HepG2 (cell line): ENCODE measurements around the gene PSMC1. TPM values are rescaled to one million over a fixed set of nuclear protein-coding genes. Genes with fewer than 3 reads are reported as not detected.

ENCODE experiments used
- ATAC-seq: fragments of 200-7000 bp; cut with Tn5 transposase; 3 replicates; pipeline ENCODE4 v1.9.1; 2020; ENCODE audit warnings: mild to moderate bottlenecking, moderate library complexity
- BruUV-seq: library from RNA; stranded (reverse); fragments of 400-500 nt; replicated peaks from 2 replicates; lab custom pipeline; 2021; lab: Mats Ljungman, UMichigan
- CTCF ChIA-PET: fragments of 300-600 bp; formaldehyde crosslinking; extraction: SDS; loops from one replicate; lab custom pipeline; 2021; ENCODE audit warnings: low total read pairs, inconsistent platforms, low intra/inter-chr PET ratio; lab: Yijun Ruan, JAX
- POLR2A ChIA-PET: fragments of 350-600 bp; sonication (Branson Sonifier 250); formaldehyde crosslinking; loops from one replicate; lab custom pipeline; 2020; ENCODE audit warnings: antibody characterized with exemption, inconsistent platforms; lab: Yijun Ruan, JAX
- DNase-seq: peaks from one replicate; pipeline ENCODE4 v3.0.0-alpha.2; 2015; ENCODE audit warnings: low spot score
- FAIRE-seq: peaks from 3 replicates; lab custom pipeline; 2011; peaks lifted over from hg19 to GRCh38; lab: Jason Lieb, UNC
- H2AFZ ChIP-seq: one replicate; pipeline ENCODE4 v1.6.1; 2011; ENCODE audit warnings: low read length, inconsistent platforms
- H3K27ac ChIP-seq: fragments of 300-600 bp; 3 replicates; pipeline ENCODE4 v1.8.0; 2011; ENCODE audit warnings: mixed run types, mild to moderate bottlenecking, mixed read lengths, low read length, inconsistent platforms; ENCODE audit not compliant: insufficient read depth; ENCODE audit errors: extremely low read length
- H3K27me3 ChIP-seq, 2 experiments: fragments of 200-600 bp in 1 of 2; 2 replicates in 1 of 2; 3 replicates in 1 of 2; pipeline versions ENCODE4 v1.6.0 to v1.8.0; 2011; ENCODE audit warnings: low read length in 2 of 2, mild to moderate bottlenecking in 2 of 2, moderate library complexity in 2 of 2, inconsistent platforms in 1 of 2; ENCODE audit not compliant: insufficient read depth in 2 of 2, control insufficient read depth in 1 of 2
- H3K36me3 ChIP-seq, 2 experiments: fragments of 200-600 bp in 1 of 2; replicated peaks in 1 of 2; 2 replicates in 1 of 2; 3 replicates in 1 of 2; pipeline versions ENCODE4 v1.5.1 to v1.8.0; 2011; ENCODE audit warnings: low read length in 2 of 2, inconsistent platforms in 1 of 2; ENCODE audit not compliant: insufficient read depth in 2 of 2, control insufficient read depth in 1 of 2
- H3K4me1 ChIP-seq: 2 replicates; pipeline ENCODE4 v1.5.1; 2012; ENCODE audit warnings: low read length, inconsistent platforms; ENCODE audit not compliant: insufficient read depth
- H3K4me2 ChIP-seq: 2 replicates; pipeline ENCODE4 v1.6.0; 2011; ENCODE audit warnings: low read depth, low read length, inconsistent platforms
- H3K4me3 ChIP-seq, 3 experiments: fragments of 200-600 bp in 1 of 3; sonication (generic), shearing (Covaris generic) in 1 of 3; replicated peaks in 1 of 3; 2 replicates each; pipeline ENCODE4 v1.5.1; 2011 to 2016; ENCODE audit warnings: low read length in 3 of 3, inconsistent platforms in 2 of 3, low read depth in 2 of 3, mild to moderate bottlenecking in 2 of 3, control low read depth in 1 of 3, mixed read lengths in 1 of 3; ENCODE audit not compliant: insufficient read depth in 1 of 3
- H3K79me2 ChIP-seq: one replicate; pipeline ENCODE4 v1.6.1; 2011; ENCODE audit warnings: low read length, inconsistent platforms; ENCODE audit not compliant: insufficient read depth
- H3K9ac ChIP-seq: 2 replicates; pipeline ENCODE4 v1.6.0; 2011; ENCODE audit warnings: mild to moderate bottlenecking, low read depth, low read length, inconsistent platforms; ENCODE audit not compliant: insufficient read depth
- H3K9me3 ChIP-seq: 2 replicates; pipeline ENCODE4 v1.5.1; 2012; ENCODE audit warnings: mild to moderate bottlenecking, low read length
- H4K20me1 ChIP-seq: 2 replicates; pipeline ENCODE4 v1.6.0; 2011; ENCODE audit warnings: inconsistent platforms, mild to moderate bottlenecking, low read length, moderate library complexity; ENCODE audit not compliant: insufficient read depth
- GPBP1L1 ChIP-seq: sonication (generic); formaldehyde crosslinking; IDR thresholded peaks from 2 replicates; pipeline ENCODE4 v1.5.0; 2020; ENCODE audit warnings: mild to moderate bottlenecking, missing genetic modification reagents
- MYPOP ChIP-seq: sonication (generic); formaldehyde crosslinking; IDR thresholded peaks from 2 replicates; pipeline ENCODE4 v1.8.1; 2023; ENCODE audit warnings: mild to moderate bottlenecking, moderate library complexity, missing genetic modification reagents
- NCOR1 ChIP-seq: fragments of 200-600 bp; sonication (generic); IDR thresholded peaks from 2 replicates; pipeline ENCODE4 v1.7.0; 2017; ENCODE audit warnings: antibody characterized with exemption, low read length, borderline replicate concordance
- NFE2 ChIP-seq: sonication (generic); formaldehyde crosslinking; IDR thresholded peaks from 2 replicates; pipeline ENCODE4 v1.4.0; 2020; ENCODE audit warnings: missing genetic modification reagents
- NPAS2 ChIP-seq: sonication (generic); formaldehyde crosslinking; IDR thresholded peaks from 2 replicates; pipeline ENCODE4 v1.8.0; 2022; ENCODE audit warnings: mild to moderate bottlenecking, missing genetic modification reagents, borderline replicate concordance
- SMYD3 ChIP-seq: sonication (generic); formaldehyde crosslinking; IDR thresholded peaks from 2 replicates; pipeline ENCODE4 v1.8.1; 2023; ENCODE audit warnings: mild to moderate bottlenecking, missing genetic modification reagents
- ZBTB49 ChIP-seq: sonication (generic); formaldehyde crosslinking; IDR thresholded peaks from 2 replicates; pipeline ENCODE4 v1.4.0; 2020; ENCODE audit warnings: missing genetic modification reagents, borderline replicate concordance
- ZNF235 ChIP-seq: sonication (generic); formaldehyde crosslinking; IDR thresholded peaks from 2 replicates; pipeline ENCODE4 v1.8.1; 2023; ENCODE audit warnings: mild to moderate bottlenecking, missing genetic modification reagents, borderline replicate concordance
- ZNF3 ChIP-seq: IDR thresholded peaks from 2 replicates; pipeline ENCODE4 v1.7.0; 2017; ENCODE audit warnings: inconsistent platforms
- ZNF331 ChIP-seq: sonication (generic); formaldehyde crosslinking; IDR thresholded peaks from 2 replicates; pipeline ENCODE4 v1.4.0; 2020; ENCODE audit warnings: missing genetic modification reagents
- ZNF431 ChIP-seq: sonication (generic); formaldehyde crosslinking; IDR thresholded peaks from 2 replicates; pipeline ENCODE4 v1.9.0; 2022; ENCODE audit warnings: missing genetic modification reagents, low read depth, mild to moderate bottlenecking, borderline replicate concordance
- ZNF788 ChIP-seq: sonication (generic); formaldehyde crosslinking; IDR thresholded peaks from 2 replicates; pipeline ENCODE4 v1.5.0; 2020; ENCODE audit warnings: mild to moderate bottlenecking, missing genetic modification reagents, borderline replicate concordance
- WGBS: methylation state at CpG from one replicate; pipeline ENCODE4 v1.1.6; 2017; ENCODE audit warnings: low lambda C conversion rate; 5-methylcytosine and 5-hydroxymethylcytosine counted together
- in situ Hi-C: cut with HindIII; loops from 2 replicates; pipeline ENCODE4 v1.10.0; 2017; ENCODE audit warnings: low pct_unique_long_range_greater_than_20kb; ENCODE audit not compliant: extremely low pct_ligation_motif_present
- intact Hi-C: fragments of 100-400 bp; cut with micrococcal nuclease; formaldehyde crosslinking; loops from one replicate; pipeline ENCODE4 v1.10.0; 2022; ENCODE audit not compliant: unreplicated experiment
- polyA plus RNA-seq, 8 experiments: library from polyadenylated mRNA; depleted of rRNA in 3 of 8; stranded (reverse) in 7 of 8; unstranded in 1 of 8; fragments of >200 nt; fragmentation: Illumina TruSeq in 4 of 8; extraction: Trizol in 4 of 8; gene quantifications; 2 replicates each; pipeline versions ENCODE4 v1.2.1 to v1.2.3, GENCODE V29; 2011 to 2016; ENCODE audit warnings: low read depth in 4 of 8, missing spikeins in 1 of 8, mixed read lengths in 1 of 8; ENCODE audit not compliant: insufficient read depth in 1 of 8
- total RNA-seq, 5 experiments: library from RNA; depleted of rRNA; stranded (reverse); fragments of >200 nt; fragmentation: Illumina TruSeq; extraction: Trizol; gene quantifications; 2 replicates each; pipeline ENCODE4 v1.2.3, GENCODE V29; 2016; ENCODE audit warnings: low read depth in 1 of 5

Gene PSMC1
- total and polyA plus RNA-seq, 2 of the 13 experiments (the other 11 are each of a cell fraction or from before 2014, with no cell fraction given): 48.6 to 167 TPM

GRCh38 chr14:90239139-90239538 lies 17.2 kb upstream of the PSMC1 start:
- no peak overlapping the region for H3K9ac ChIP-seq
- H3K27ac ChIP-seq: no peak overlapping the region
- peaks cover 5% of the 10 kb centered on the region; the same call in 1 of the 2 replicates for H3K4me1 ChIP-seq
- no peaks in the 10 kb centered on the region for H3K79me2 ChIP-seq
- peaks cover 36% of the 10 kb centered on the region for H3K9me3 ChIP-seq
- intact Hi-C loops (loop anchor here (5.0 kb wide), 1 partner anchor 127 kb away; no protein-coding TSS in a partner anchor), in situ Hi-C loops (loop anchor here (25.0 kb wide), 1 partner anchor 277 kb away; the partner anchor contains the start of genes EFCAB11 and TDP1)
- TF ChIP-seq NPAS2 (CRISPR knock-in tag) (no peak), NCOR1 (peak; percentile 45; the same call in 1 of the 2 replicates)
- 67% methylated on average over 3 of the region's 3 CpGs for WGBS
- H4K20me1 ChIP-seq: no peaks in the 10 kb centered on the region
- no peaks in the 10 kb centered on the region for H3K36me3 ChIP-seq
- no peak overlapping the region for H2AFZ ChIP-seq
- no TSS peak for BruUV-seq
- no peak overlapping the region for H3K4me2 ChIP-seq
- H3K27me3 ChIP-seq: peaks cover 0 to 6% of the 10 kb centered on the region in 2 experiments; a peak in 1 of 5 replicates
- H3K4me3 ChIP-seq: no peak overlapping the region
- POLR2A ChIA-PET: no interaction called here
- no peak for FAIRE-seq
- DNase-seq: no peak
- ATAC-seq: no peak
- CTCF ChIA-PET: no interaction called here

- FAIRE-seq: no peak
- H2AFZ ChIP-seq: no peak overlapping the region
- TF ChIP-seq ZNF235: no peak
- TF ChIP-seq NCOR1: no peak
- TF ChIP-seq GPBP1L1: no peak
- no peak for TF ChIP-seq MYPOP
- TF ChIP-seq NFE2 (CRISPR knock-in tag): no peak
- TF ChIP-seq SMYD3 (CRISPR knock-in tag): no peak
- no peak for TF ChIP-seq ZNF431 (CRISPR knock-in tag)
- no peak for TF ChIP-seq ZNF3 (CRISPR knock-in tag)
- no peak for TF ChIP-seq ZNF788
- no peak for TF ChIP-seq ZBTB49 (CRISPR knock-in tag)
- no peak for TF ChIP-seq ZNF331 (CRISPR knock-in tag)
- TF ChIP-seq, all 625 proteins: peak for 0
- no peaks in the 10 kb centered on the region for H3K36me3 ChIP-seq
- H3K4me1 ChIP-seq: no peaks in the 10 kb centered on the region
- no peak overlapping the region for H3K27ac ChIP-seq
- no peak overlapping the region for H3K9ac ChIP-seq
- no peaks in the 10 kb centered on the region for H4K20me1 ChIP-seq
- no peak for ATAC-seq
- DNase-seq: no peak
- H3K9me3 ChIP-seq: peaks cover 36% of the 10 kb centered on the region
- ChIA-PET POLR2A (no interaction called here), CTCF (no interaction called here)
- no TSS peak for BruUV-seq
- intact Hi-C loops: no loop called here
- no peaks in the 10 kb centered on the region for H3K79me2 ChIP-seq
- H3K4me2 ChIP-seq: no peak overlapping the region
- in situ Hi-C loops: loop anchor here (25.0 kb wide), 1 partner anchor 280 kb away; the partner anchor contains the start of genes EFCAB11 and TDP1
- H3K27me3 ChIP-seq: no peaks in the 10 kb centered on the region
- no peak overlapping the region for H3K4me3 ChIP-seq
Measured at GRCh38 chr14:90242444-90242843, 13.9 kb upstream of the PSMC1 start.
